ENCODE data around the gene COL25A1. TPM values are rescaled to one million over a fixed set of nuclear protein-coding genes. Genes with fewer than 3 reads are reported as not detected.

The COL25A1 gene
- total RNA-seq, 1 experiment from 2014 or later: not detected

- DNase-seq (ENCODE audit: low read depth, low spot score) (no peak), ATAC-seq (no peak)
- no TSS peak for BruUV-seq (replicated peaks)
- Histone ChIP-seq H3K4me3 (replicated peaks in 1 of 2; ENCODE audit: low read depth in 1 of 2, low read length in 2 of 2) (no peak overlapping the region), H3K4me1 (ENCODE audit: control insufficient read depth in 1 of 2, insufficient read depth in 2 of 2, low read length in 2 of 2) (no peaks in the 10 kb centered on the region), H3K9ac (ENCODE audit: low read length) (no peak overlapping the region), H2AFZ (ENCODE audit: low read depth, low read length, poor library complexity, severe bottlenecking) (no peak overlapping the region), H3K79me2 (ENCODE audit: insufficient read depth, low read length) (no peaks in the 10 kb centered on the region), H3K27me3 (ENCODE audit: insufficient read depth, low read length) (peaks cover 52% of the 10 kb centered on the region), H3K27ac (ENCODE audit: low read depth, low read length) (no peak overlapping the region), H3K9me2 (ENCODE audit: insufficient read depth) (no peaks in the 10 kb centered on the region), H3K9me3 (ENCODE audit: control insufficient read depth in 1 of 2, insufficient read depth in 1 of 2, low read depth in 1 of 2, low read length in 2 of 2) (no peaks in the 10 kb centered on the region), H3K36me3 (ENCODE audit: control insufficient read depth in 1 of 2, insufficient read depth in 2 of 2, low read length in 2 of 2) (no peaks in the 10 kb centered on the region), H4K20me1 (ENCODE audit: insufficient read depth) (no peaks in the 10 kb centered on the region), H3K4me2 (ENCODE audit: low read length) (no peak overlapping the region)
- TF ChIP-seq CTCF (IDR thresholded peaks at IDR 0.05 in 2 of 3, conservative IDR thresholded peaks at IDR 0.05 in 1 of 3; ENCODE audit: borderline replicate concordance in 1 of 3, insufficient read depth in 1 of 3, low read depth in 2 of 3, low read length in 2 of 3): no peak
- TF ChIP-seq RAD21 (IDR thresholded peaks at IDR 0.05; ENCODE audit: low read depth): no peak
- TF ChIP-seq ATF3 (IDR thresholded peaks at IDR 0.05): no peak
- TF ChIP-seq CBX3 (IDR thresholded peaks at IDR 0.05; ENCODE audit: low read depth): no peak
- TF ChIP-seq CEBPB (IDR thresholded peaks at IDR 0.05; ENCODE audit: low read depth): no peak
- no peak for TF ChIP-seq EZH2 (IDR thresholded peaks at IDR 0.05)
- TF ChIP-seq FOSL1 (IDR thresholded peaks at IDR 0.05; ENCODE audit: low read depth): no peak
- TF ChIP-seq ZBTB33 (IDR thresholded peaks at IDR 0.05; ENCODE audit: extremely low read depth, insufficient replicate concordance, low read length): no peak
- no peak for TF ChIP-seq EGR1 (IDR thresholded peaks at IDR 0.05; ENCODE audit: low read depth)
- RAD21 ChIA-PET (ENCODE audit: low non-redundant PET in 1 of 2, low total read pairs in 2 of 2, uncharacterized antibody in 2 of 2, unreplicated experiment in 2 of 2): no interaction called here
- POLR2A ChIA-PET: no interaction called here
- CTCF ChIA-PET: no interaction called here
- intact Hi-C loops (cut with micrococcal nuclease): no loop called here
Measured at GRCh38 chr4:109171070-109171469, 131.4 kb downstream of the COL25A1 start.
